H1 (cell line): ENCODE results near the gene SYNPO. TPM values are rescaled to one million over a fixed set of nuclear protein-coding genes. Genes with fewer than 3 reads are reported as not detected.
A peak's percentile ranks its signal among the peaks of the same experiment; 100 is the strongest.

Experiments
- CTCF ChIA-PET: fragments of 300-600 bp; sonication (Branson Sonifier 250); formaldehyde crosslinking; loops from one replicate; lab custom pipeline; 2021; ENCODE audit not compliant: partially characterized antibody; lab: Charles Lee
- POLR2A ChIA-PET: fragments of 300-600 bp; sonication (Branson Sonifier 250); formaldehyde crosslinking; loops from one replicate; lab custom pipeline; 2021; ENCODE audit warnings: inconsistent platforms; ENCODE audit not compliant: partially characterized antibody; lab: Charles Lee
- DNase-seq, 2 experiments: peaks; one replicate each; pipeline versions ENCODE4 v3.0.0 to v3.0.0-alpha.2; 2010 to 2022; ENCODE audit warnings: low spot score in 2 of 2, low read depth in 1 of 2, mixed read lengths in 1 of 2
- FAIRE-seq: peaks from 2 replicates; lab custom pipeline; 2011; peaks lifted over from hg19 to GRCh38; lab: Jason Lieb, UNC
- H2AFZ ChIP-seq: 2 replicates; pipeline ENCODE4 v1.8.1; 2012; ENCODE audit warnings: low read length, inconsistent platforms
- H2AK5ac ChIP-seq: 2 replicates; pipeline ENCODE4 v1.6.1; 2013; ENCODE audit warnings: low read depth, low read length
- H2BK120ac ChIP-seq: replicated peaks from 2 replicates; pipeline ENCODE3; 2013; ENCODE audit warnings: low read depth, low read length, inconsistent platforms
- H2BK12ac ChIP-seq: 2 replicates; pipeline ENCODE4 v1.6.1; 2013; ENCODE audit warnings: low read depth, low read length
- H2BK15ac ChIP-seq: 2 replicates; pipeline ENCODE4 v1.6.1; 2013; ENCODE audit warnings: low read length
- H2BK20ac ChIP-seq: 2 replicates; pipeline ENCODE4 v1.6.1; 2013; ENCODE audit warnings: low read length
- H2BK5ac ChIP-seq: 2 replicates; pipeline ENCODE4 v1.6.1; 2013; ENCODE audit warnings: low read depth, low read length
- H3K14ac ChIP-seq: 2 replicates; pipeline ENCODE4 v1.6.1; 2013; ENCODE audit warnings: inconsistent platforms; ENCODE audit not compliant: insufficient read length
- H3K18ac ChIP-seq: 2 replicates; pipeline ENCODE4 v1.6.1; 2013; ENCODE audit warnings: low read length; ENCODE audit errors: extremely low read depth
- H3K23ac ChIP-seq: 2 replicates; pipeline ENCODE4 v1.6.1; 2013; ENCODE audit warnings: inconsistent platforms; ENCODE audit not compliant: insufficient read length
- H3K23me2 ChIP-seq: 2 replicates; pipeline ENCODE4 v1.6.1; 2013; ENCODE audit warnings: low read depth, low read length
- H3K27ac ChIP-seq: 2 replicates; pipeline ENCODE4 v1.6.1; 2011; ENCODE audit warnings: low read depth, low read length, inconsistent platforms
- H3K27me3 ChIP-seq, 4 experiments: replicated peaks in 1 of 4; 1 replicate in 1 of 4; 2 replicates in 3 of 4; pipeline versions ENCODE4 v1.6.1 to v1.8.1; 2011 to 2013; ENCODE audit warnings: low read length in 3 of 4, mild to moderate bottlenecking in 3 of 4, inconsistent platforms in 2 of 4, mixed read lengths in 2 of 4, moderate library complexity in 1 of 4; ENCODE audit not compliant: control insufficient read depth in 3 of 4, insufficient read depth in 3 of 4; ENCODE audit errors: extremely low read depth in 1 of 4
- H3K36me3 ChIP-seq, 4 experiments: 2 replicates each; pipeline versions ENCODE4 v1.6.1 to v1.8.1; 2011 to 2013; ENCODE audit warnings: mild to moderate bottlenecking in 4 of 4, low read length in 3 of 4, moderate library complexity in 2 of 4, control low read depth in 1 of 4, inconsistent platforms in 1 of 4; ENCODE audit not compliant: insufficient read depth in 4 of 4, control insufficient read depth in 2 of 4
- H3K4ac ChIP-seq: replicated peaks from 2 replicates; pipeline ENCODE3; 2013; ENCODE audit warnings: low read length, low read depth, mixed read lengths, inconsistent platforms; ENCODE audit not compliant: insufficient read length
- H3K4me1 ChIP-seq, 4 experiments: replicated peaks in 1 of 4; 1 replicate in 1 of 4; 2 replicates in 3 of 4; pipeline versions ENCODE4 v1.6.1 to v1.8.1; 2011 to 2013; ENCODE audit warnings: low read length in 3 of 4, inconsistent platforms in 2 of 4, mixed read lengths in 1 of 4; ENCODE audit not compliant: insufficient read depth in 4 of 4, control insufficient read depth in 3 of 4
- H3K4me2 ChIP-seq, 2 experiments: 2 replicates each; pipeline versions ENCODE4 v1.6.1 to v1.8.1; 2011 to 2013; ENCODE audit warnings: low read depth in 2 of 2, low read length in 2 of 2, control low read depth in 1 of 2, inconsistent platforms in 1 of 2, mild to moderate bottlenecking in 1 of 2; ENCODE audit not compliant: insufficient read depth in 1 of 2
- H3K4me3 ChIP-seq, 4 experiments: fragments of 200-600, 300-600 bp in 1 of 4; sonication (generic), shearing (Covaris generic), sonication (Bioruptor Twin) in 1 of 4; 2 replicates each; pipeline versions ENCODE4 v1.5.1 to v1.8.1; 2011 to 2016; ENCODE audit warnings: low read length in 4 of 4, low read depth in 3 of 4, control low read depth in 2 of 4, inconsistent platforms in 2 of 4, mild to moderate bottlenecking in 2 of 4, mixed read lengths in 1 of 4, moderate library complexity in 1 of 4; ENCODE audit not compliant: insufficient read depth in 2 of 4; ENCODE audit errors: extremely low read depth in 1 of 4
- H3K56ac ChIP-seq: replicated peaks from 2 replicates; pipeline ENCODE3; 2013; ENCODE audit warnings: low read depth, mild to moderate bottlenecking, mixed read lengths, low read length, inconsistent platforms; ENCODE audit not compliant: insufficient read length
- H3K79me1 ChIP-seq: 2 replicates; pipeline ENCODE4 v1.6.1; 2013; ENCODE audit warnings: low read depth, low read length, control low read depth
- H3K79me2 ChIP-seq, 2 experiments: 2 replicates each; pipeline versions ENCODE4 v1.6.1 to v1.8.1; 2012 to 2013; ENCODE audit warnings: low read length in 2 of 2, mild to moderate bottlenecking in 2 of 2, inconsistent platforms in 1 of 2; ENCODE audit not compliant: insufficient read depth in 2 of 2, control insufficient read depth in 1 of 2
- H3K9ac ChIP-seq, 4 experiments: replicated peaks in 1 of 4; 1 replicate in 1 of 4; 2 replicates in 3 of 4; pipeline versions ENCODE4 v1.6.1 to v1.8.1; 2011 to 2013; ENCODE audit warnings: low read depth in 3 of 4, low read length in 3 of 4, control low read depth in 2 of 4, mild to moderate bottlenecking in 2 of 4, moderate library complexity in 2 of 4, inconsistent platforms in 1 of 4; ENCODE audit errors: extremely low read depth in 1 of 4
- H3K9me3 ChIP-seq, 2 experiments: 2 replicates each; pipeline versions ENCODE4 v1.6.1 to v1.8.1; 2012 to 2013; ENCODE audit warnings: mild to moderate bottlenecking in 2 of 2, moderate library complexity in 2 of 2, control low read depth in 1 of 2, inconsistent platforms in 1 of 2, low read depth in 1 of 2, low read length in 1 of 2, mixed read lengths in 1 of 2; ENCODE audit not compliant: insufficient read depth in 2 of 2
- H4K20me1 ChIP-seq, 2 experiments: replicated peaks in 1 of 2; 2 replicates each; pipeline versions ENCODE3 to v1.8.1; 2011 to 2013; ENCODE audit warnings: inconsistent platforms in 2 of 2, low read length in 2 of 2, mild to moderate bottlenecking in 1 of 2; ENCODE audit not compliant: insufficient read depth in 2 of 2, control insufficient read depth in 1 of 2
- H4K5ac ChIP-seq: 2 replicates; pipeline ENCODE4 v1.6.1; 2013; ENCODE audit warnings: low read length, low read depth, mixed read lengths, inconsistent platforms; ENCODE audit not compliant: insufficient read length
- H4K8ac ChIP-seq: 2 replicates; pipeline ENCODE4 v1.8.0; 2013; ENCODE audit warnings: mild to moderate bottlenecking, moderate library complexity, low read length, inconsistent platforms; ENCODE audit not compliant: insufficient read depth; ENCODE audit errors: extremely low read depth
- H4K91ac ChIP-seq: replicated peaks from 2 replicates; pipeline ENCODE3; 2013; ENCODE audit warnings: low read length, mixed read lengths, inconsistent platforms; ENCODE audit not compliant: insufficient read length
- CBX8 ChIP-seq: fragments of 300-800, 300-1000 bp; sonication (generic); IDR thresholded peaks from 2 replicates; pipeline ENCODE4 v1.7.1; 2016; ENCODE audit warnings: low read depth, low read length, borderline replicate concordance
- CHD1 ChIP-seq: IDR thresholded peaks from 2 replicates; pipeline ENCODE4 v1.6.1; 2012; ENCODE audit warnings: low read depth, low read length, improper control_type of control experiment
- RXRA ChIP-seq: IDR thresholded peaks from 2 replicates; pipeline ENCODE4 v1.6.1; 2011; ENCODE audit warnings: low read depth, mild to moderate bottlenecking, low read length, moderate library complexity; ENCODE audit not compliant: insufficient read depth
- SIRT6 ChIP-seq: IDR thresholded peaks from one replicate; pipeline ENCODE4 v1.7.1; 2012; ENCODE audit warnings: low read length, inconsistent platforms
- TBP ChIP-seq: IDR thresholded peaks from 2 replicates; pipeline ENCODE4 v1.6.1; 2011; ENCODE audit warnings: low read depth, low read length, improper control_type of control experiment
- WGBS, 2 experiments: shearing (Covaris generic) in 1 of 2; methylation state at CpG; one replicate each; pipeline versions ENCODE4 v1.1.6 to v1.1.7; 2013 to 2015; ENCODE audit warnings: low lambda C conversion rate in 2 of 2, mixed read lengths in 2 of 2, inconsistent platforms in 1 of 2, low coverage in 1 of 2, missing lambda C conversion rate in 1 of 2; ENCODE audit not compliant: insufficient replicate concordance in 2 of 2, insufficient coverage in 1 of 2, insufficient read length in 1 of 2; ENCODE audit errors: extremely low coverage in 1 of 2, missing lambda C conversion rate in 1 of 2; 5-methylcytosine and 5-hydroxymethylcytosine counted together
- polyA plus RNA-seq, 7 experiments: library from polyadenylated mRNA; depleted of rRNA in 3 of 7; stranded (reverse) in 5 of 7; unstranded in 2 of 7; fragments of >200 nt in 5 of 7; fragments of 200-250 nt in 2 of 7; gene quantifications; 1 replicate in 5 of 7; 2 replicates in 1 of 7; 4 replicates in 1 of 7; pipeline versions ENCODE4 v1.2.1 to v1.2.3, GENCODE V29; 2011 to 2013; ENCODE audit warnings: missing spikeins in 2 of 7, mixed read lengths in 2 of 7
- total RNA-seq: library from RNA; stranded (reverse); fragmentation: NEBNext Ultra II Directional; extraction: Animal tissue kit (Norgen Biotek cat#: 25700); gene quantifications from 2 replicates; pipeline ENCODE4 v1.2.1, GENCODE V29; 2021

SYNPO gene
- total and polyA plus RNA-seq, 2 of the 8 experiments (the other 6 are each of a cell fraction or from before 2014, with no cell fraction given) = 2.3 TPM

- H2BK20ac ChIP-seq = 0 out of 2 replicates have a peak overlapping the region, but pooled peaks have one; percentile 40
- no peak overlapping the region for H3K4ac ChIP-seq
- no peaks in the 10 kb centered on the region for H3K27me3 ChIP-seq
- H3K56ac ChIP-seq = no peak overlapping the region
- ChIA-PET POLR2A (no interaction called here), CTCF (interaction anchor here (4.1 to 5.6 kb wide), 3 partner anchors 9 to 46 kb away, joined by 18 to 45 read pairs (median 25); no protein-coding TSS in a partner anchor)
- no peak overlapping the region for H3K4me2 ChIP-seq
- TF ChIP-seq TBP (no peak), SIRT6 (no peak), RXRA (no peak), CHD1 (no peak), CBX8 (no peak)
- no peak overlapping the region; the same call in 1 of the 2 replicates for H2BK5ac ChIP-seq
- no peaks in the 10 kb centered on the region for H3K79me2 ChIP-seq
- no peak overlapping the region for H4K5ac ChIP-seq
- H4K20me1 ChIP-seq = no peaks in the 10 kb centered on the region
- peak overlapping the region; percentile 87 for H2AFZ ChIP-seq
- no peak overlapping the region for H3K9ac ChIP-seq
- H3K23ac ChIP-seq = no peak overlapping the region
- no peak overlapping the region for H4K91ac ChIP-seq
- no peak overlapping the region for H3K14ac ChIP-seq
- no peaks in the 10 kb centered on the region for H3K9me3 ChIP-seq
- no peak overlapping the region for H2AK5ac ChIP-seq
- no peak overlapping the region for H3K18ac ChIP-seq
- no peak overlapping the region for H3K27ac ChIP-seq
- no peaks in the 10 kb centered on the region for H3K23me2 ChIP-seq
- no peak overlapping the region for H4K8ac ChIP-seq
- no peak overlapping the region for H3K4me3 ChIP-seq
- FAIRE-seq = no peak
- no peak overlapping the region for H2BK15ac ChIP-seq
- no peak overlapping the region for H2BK12ac ChIP-seq
- no peaks in the 10 kb centered on the region for H3K79me1 ChIP-seq
- DNase-seq = no peak
- H3K4me1 ChIP-seq = 0 out of 7 replicates have a peak, but pooled peaks cover 0 to 2% (median 0%) of the 10 kb centered on the region in 4 experiments
- H2BK120ac ChIP-seq = no peak overlapping the region
- WGBS, 2 experiments = 77% methylated on average over 9 of the region's 9 CpGs; no CpG with 5 or more reads in 1 of the 2 experiments
- no peaks in the 10 kb centered on the region for H3K36me3 ChIP-seq
Observed at GRCh38 chr5:150606476-150606875, 34.0 kb upstream of the SYNPO start.
